ENCODE results near the gene FAM240B.

- TF ChIP-seq, protein P1, sequence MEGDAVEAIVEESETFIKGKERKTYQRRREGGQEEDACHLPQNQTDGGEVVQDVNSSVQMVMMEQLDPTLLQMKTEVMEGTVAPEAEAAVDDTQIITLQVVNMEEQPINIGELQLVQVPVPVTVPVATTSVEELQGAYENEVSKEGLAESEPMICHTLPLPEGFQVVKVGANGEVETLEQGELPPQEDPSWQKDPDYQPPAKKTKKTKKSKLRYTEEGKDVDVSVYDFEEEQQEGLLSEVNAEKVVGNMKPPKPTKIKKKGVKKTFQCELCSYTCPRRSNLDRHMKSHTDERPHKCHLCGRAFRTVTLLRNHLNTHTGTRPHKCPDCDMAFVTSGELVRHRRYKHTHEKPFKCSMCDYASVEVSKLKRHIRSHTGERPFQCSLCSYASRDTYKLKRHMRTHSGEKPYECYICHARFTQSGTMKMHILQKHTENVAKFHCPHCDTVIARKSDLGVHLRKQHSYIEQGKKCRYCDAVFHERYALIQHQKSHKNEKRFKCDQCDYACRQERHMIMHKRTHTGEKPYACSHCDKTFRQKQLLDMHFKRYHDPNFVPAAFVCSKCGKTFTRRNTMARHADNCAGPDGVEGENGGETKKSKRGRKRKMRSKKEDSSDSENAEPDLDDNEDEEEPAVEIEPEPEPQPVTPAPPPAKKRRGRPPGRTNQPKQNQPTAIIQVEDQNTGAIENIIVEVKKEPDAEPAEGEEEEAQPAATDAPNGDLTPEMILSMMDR (conservative IDR thresholded peaks at IDR 0.05; ENCODE audit: low read depth, low read length), result no peak
- no peak for TF ChIP-seq POLR2A (IDR thresholded peaks at IDR 0.05; ENCODE audit: low read depth, low read length)
These were observed 13.4 kb downstream of the FAM240B start for GRCh38 chr9:38706493-38706892.
